ENCODE results near the gene ZFP57. TPM values are rescaled to one million over a fixed set of nuclear protein-coding genes. Genes with fewer than 3 reads are reported as not detected.

ZFP57 gene
- total RNA-seq, 1 experiment from 2014 or later = not detected

- peak; percentile 66 to 69 for TF ChIP-seq CTCF (IDR thresholded peaks at IDR 0.05; ENCODE audit: insufficient read depth in 1 of 2, low read depth in 1 of 2, low read length in 1 of 2, severe bottlenecking in 1 of 2, unreplicated experiment in 1 of 2)
- Histone ChIP-seq H3K4me1 (no peaks in the 10 kb centered on the region), H3K4me3 (ENCODE audit: low read depth, low read length) (no peak overlapping the region), H3K27me3 (replicated peaks; ENCODE audit: control insufficient read depth, insufficient read depth, low read length) (no peaks in the 10 kb centered on the region), H3K9me3 (no peaks in the 10 kb centered on the region), H3K36me3 (ENCODE audit: control insufficient read depth, insufficient read depth, low read length) (no peaks in the 10 kb centered on the region)
- H3K4me3 Mint-ChIP-seq (ENCODE audit: unreplicated experiment) = no peak overlapping the region
- CTCF ChIA-PET = interaction anchor here (0.5 to 1.9 kb wide), 9 partner anchors 8 to 95 kb away, joined by 3 to 7 read pairs (median 4); partner anchors contain the start of genes GABBR1 and UBD
- no peak overlapping the region for H3K27ac Mint-ChIP-seq (ENCODE audit: unreplicated experiment)
- no TSS peak for BruUV-seq (replicated peaks)
- intact Hi-C loops (cut with micrococcal nuclease; ENCODE audit: unreplicated experiment) = no loop called here
- peaks cover 4% of the 10 kb centered on the region for H3K27me3 Mint-ChIP-seq (ENCODE audit: insufficient read depth, unreplicated experiment)
- POLR2A ChIA-PET = no interaction called here
- peaks cover 7% of the 10 kb centered on the region for H3K36me3 Mint-ChIP-seq (ENCODE audit: insufficient read depth, unreplicated experiment)
- DNase-seq = peak in 1 of 2 experiments; percentile 52
- H3K9me3 Mint-ChIP-seq (ENCODE audit: unreplicated experiment) = no peaks in the 10 kb centered on the region
- H3K4me1 Mint-ChIP-seq (ENCODE audit: low read depth, unreplicated experiment) = peaks cover 7% of the 10 kb centered on the region
Measured at GRCh38 chr6:29653452-29654038, 27.4 kb downstream of the ZFP57 start.

GRCh38 chr6:29652198-29652584, 28.8 kb downstream of the ZFP57 start:
- intact Hi-C loops (cut with micrococcal nuclease; ENCODE audit: unreplicated experiment) = no loop called here
- DNase-seq = no peak
- Histone ChIP-seq H3K4me3 (ENCODE audit: low read depth, low read length) (no peak overlapping the region), H3K27me3 (replicated peaks; ENCODE audit: control insufficient read depth, insufficient read depth, low read length) (no peaks in the 10 kb centered on the region), H3K9me3 (no peaks in the 10 kb centered on the region), H3K36me3 (ENCODE audit: control insufficient read depth, insufficient read depth, low read length) (no peaks in the 10 kb centered on the region), H3K4me1 (0 out of 2 replicates have a peak, but pooled peaks cover 3% of the 10 kb centered on the region)
- no peak overlapping the region for H3K27ac Mint-ChIP-seq (ENCODE audit: unreplicated experiment)
- no peaks in the 10 kb centered on the region for H3K9me3 Mint-ChIP-seq (ENCODE audit: unreplicated experiment)
- ChIA-PET CTCF (interaction anchor here (1.9 kb wide), 1 partner anchor 10 kb away, joined by 6 read pairs; no protein-coding TSS in a partner anchor), POLR2A (no interaction called here)
- H3K4me3 Mint-ChIP-seq (ENCODE audit: unreplicated experiment) = no peak overlapping the region
- peaks cover 7% of the 10 kb centered on the region for H3K36me3 Mint-ChIP-seq (ENCODE audit: insufficient read depth, unreplicated experiment)
- BruUV-seq (replicated peaks) = no TSS peak
- no peaks in the 10 kb centered on the region for H3K27me3 Mint-ChIP-seq (ENCODE audit: insufficient read depth, unreplicated experiment)
- H3K4me1 Mint-ChIP-seq (ENCODE audit: low read depth, unreplicated experiment) = peaks cover 7% of the 10 kb centered on the region
- no peak for TF ChIP-seq CTCF (IDR thresholded peaks at IDR 0.05; ENCODE audit: insufficient read depth in 1 of 2, low read depth in 1 of 2, low read length in 1 of 2, severe bottlenecking in 1 of 2, unreplicated experiment in 1 of 2)

GRCh38 chr6:29651413-29652197, 29.3 kb downstream of the ZFP57 start:
- Mint-ChIP-seq H3K36me3 (ENCODE audit: insufficient read depth, unreplicated experiment) (peaks cover 7% of the 10 kb centered on the region), H3K4me3 (ENCODE audit: unreplicated experiment) (no peak overlapping the region), H3K27me3 (ENCODE audit: insufficient read depth, unreplicated experiment) (no peaks in the 10 kb centered on the region), H3K4me1 (ENCODE audit: low read depth, unreplicated experiment) (peaks cover 7% of the 10 kb centered on the region), H3K9me3 (ENCODE audit: unreplicated experiment) (no peaks in the 10 kb centered on the region), H3K27ac (ENCODE audit: unreplicated experiment) (no peak overlapping the region)
- ChIA-PET POLR2A (no interaction called here), CTCF (interaction anchor here (0.6 to 0.7 kb wide), 4 partner anchors 10 to 1958 kb away, joined by 3 to 4 read pairs (median 4); no protein-coding TSS in a partner anchor)
- peak in 1 of 2 experiments; percentile 16 for DNase-seq
- peak; percentile 19 to 55 for TF ChIP-seq CTCF (IDR thresholded peaks at IDR 0.05; ENCODE audit: insufficient read depth in 1 of 2, low read depth in 1 of 2, low read length in 1 of 2, severe bottlenecking in 1 of 2, unreplicated experiment in 1 of 2)
- Histone ChIP-seq H3K36me3 (ENCODE audit: control insufficient read depth, insufficient read depth, low read length) (no peaks in the 10 kb centered on the region), H3K4me1 (0 out of 2 replicates have a peak, but pooled peaks cover 3% of the 10 kb centered on the region), H3K4me3 (ENCODE audit: low read depth, low read length) (no peak overlapping the region), H3K9me3 (no peaks in the 10 kb centered on the region), H3K27me3 (replicated peaks; ENCODE audit: control insufficient read depth, insufficient read depth, low read length) (no peaks in the 10 kb centered on the region)
- no TSS peak for BruUV-seq (replicated peaks)
- intact Hi-C loops (cut with micrococcal nuclease; ENCODE audit: unreplicated experiment) = loop anchor here (2.0 kb wide), 2 partner anchors 97 to 183 kb away; no protein-coding TSS in a partner anchor

Data from Caco-2 (cell line).